HG03558 (cell line): ENCODE results near the gene SRRM5.

Source experiments
- ATAC-seq: cut with Tn5 transposase; IDR thresholded peaks from one replicate; pipeline ENCODE4 v1.9.1; 2021; ENCODE audit warnings: moderate number of reproducible peaks; ENCODE audit not compliant: unreplicated experiment; ENCODE audit errors: extremely low read depth

The SRRM5 gene

GRCh38 chr19:43662487-43662886 is 50.6 kb downstream of the SRRM5 start:
- ATAC-seq, result no peak

- ATAC-seq, result no peak
These were observed 52.1 kb downstream of the SRRM5 start for GRCh38 chr19:43664018-43664417.
